Activated CD4-positive, alpha-beta T cell treated with anti-CD3 and anti-CD28 coated beads for 36 hours (primary cell): ENCODE data around the gene MIEN1. TPM values are rescaled to one million over a fixed set of nuclear protein-coding genes. Genes with fewer than 3 reads are reported as not detected.
A peak's percentile ranks its signal among the peaks of the same experiment; 100 is the strongest.

Source experiments
- ATAC-seq: fragments of 200-7000 bp; cut with Tn5 transposase; one replicate; pipeline ENCODE4 v1.10.0; 2021; ENCODE audit warnings: mild to moderate bottlenecking, moderate library complexity
- CTCF ChIA-PET: fragments of 350-600 bp; sonication (Branson Sonifier 250); formaldehyde crosslinking; loops from one replicate; lab custom pipeline; 2021; ENCODE audit warnings: antibody characterized with exemption; lab: Charles Lee
- POLR2A ChIA-PET: fragments of 350-600 bp; sonication (Branson Sonifier 250); formaldehyde crosslinking; loops from one replicate; lab custom pipeline; 2021; ENCODE audit warnings: antibody characterized with exemption, inconsistent platforms; lab: Charles Lee
- DNase-seq: peaks from one replicate; pipeline ENCODE4 v3.0.0-alpha.2; 2020
- H3K27ac Mint-ChIP-seq: one replicate; pipeline ENCODE4 v1.8.0; 2021; ENCODE audit warnings: mixed read lengths
- H3K27me3 Mint-ChIP-seq: one replicate; pipeline ENCODE4 v1.8.0; 2021; ENCODE audit warnings: mixed read lengths
- H3K36me3 Mint-ChIP-seq: one replicate; pipeline ENCODE4 v1.8.0; 2021; ENCODE audit warnings: low read depth, mixed read lengths
- H3K4me1 Mint-ChIP-seq: one replicate; pipeline ENCODE4 v1.8.0; 2021; ENCODE audit warnings: mixed read lengths
- H3K4me3 Mint-ChIP-seq: one replicate; pipeline ENCODE4 v1.8.0; 2021; ENCODE audit warnings: mild to moderate bottlenecking, moderate library complexity, mixed read lengths
- H3K9me3 Mint-ChIP-seq: one replicate; pipeline ENCODE4 v1.8.0; 2021; ENCODE audit warnings: low read depth, mixed read lengths
- intact Hi-C, 2 experiments: fragments of 100-400 bp; cut with DNase I in 1 of 2; cut with micrococcal nuclease in 1 of 2; formaldehyde crosslinking; loops; one replicate each; pipeline versions ENCODE4 v1.14.2 to v1.15.1; 2022 to 2024; cut with DNase I, micrococcal nuclease
- total RNA-seq, 2 experiments: library from RNA; stranded (reverse); gene quantifications; one replicate each; pipeline ENCODE4 v1.2.3, GENCODE V29; 2021

MIEN1 gene
- total RNA-seq, 2 experiments from 2014 or later, result 32.5 to 39.4 TPM

- Mint-ChIP-seq H3K27ac (no peak overlapping the region), H3K36me3 (peaks cover 2% of the 10 kb centered on the region), H3K27me3 (peaks cover 26% of the 10 kb centered on the region), H3K4me1 (peaks cover 3% of the 10 kb centered on the region), H3K9me3 (no peaks in the 10 kb centered on the region), H3K4me3 (no peak overlapping the region)
- ATAC-seq, result no peak
- no peak for DNase-seq
- ChIA-PET CTCF (interaction anchor here (0.9 to 2.2 kb wide), 2 partner anchors 34 to 76 kb away, joined by 3 to 6 read pairs; partner anchors contain the start of gene MIEN1), POLR2A (interaction anchor here (0.6 kb wide), 1 partner anchor 374 kb away, joined by 3 read pairs; no protein-coding TSS in a partner anchor)
- intact Hi-C loops, result no loop called here
These were observed 33.6 kb downstream of the MIEN1 start for GRCh38 chr17:39696731-39697130.

DNA sequence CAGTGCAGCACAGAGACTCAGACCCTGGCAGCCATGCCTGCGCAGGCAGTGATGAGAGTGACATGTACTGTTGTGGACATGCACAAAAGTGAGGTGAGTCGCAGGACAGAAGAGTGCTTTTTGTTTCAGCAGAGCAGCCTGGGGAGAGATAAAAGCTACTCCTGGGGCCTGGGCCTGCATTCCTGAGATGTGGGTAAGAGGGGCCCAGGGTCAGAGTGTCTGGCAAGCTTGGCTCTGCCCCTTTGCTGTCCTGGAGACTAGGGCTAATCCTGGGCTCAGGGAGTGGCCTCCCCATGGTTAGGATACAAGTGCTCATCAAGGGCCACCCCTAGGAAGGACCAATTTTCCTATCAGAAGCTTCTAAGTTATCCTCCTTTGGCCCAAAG is 35.2 kb downstream of the MIEN1 start:
- ChIA-PET CTCF (interaction anchor here (1.0 kb wide), 1 partner anchor 73 kb away, joined by 5 read pairs; no protein-coding TSS in a partner anchor), POLR2A (no interaction called here)
- no peak for ATAC-seq
- H3K4me3 Mint-ChIP-seq, result no peak overlapping the region
- H3K27me3 Mint-ChIP-seq, result peaks cover 13% of the 10 kb centered on the region
- H3K4me1 Mint-ChIP-seq, result peaks cover 3% of the 10 kb centered on the region
- no peak overlapping the region for H3K27ac Mint-ChIP-seq
- no peaks in the 10 kb centered on the region for H3K9me3 Mint-ChIP-seq
- intact Hi-C loops, result no loop called here
- DNase-seq, result no peak
- H3K36me3 Mint-ChIP-seq, result peaks cover 2% of the 10 kb centered on the region

GRCh38 chr17:39694593-39694992 is 35.7 kb downstream of the MIEN1 start:
- ATAC-seq, result no peak
- intact Hi-C loops, result no loop called here
- ChIA-PET CTCF (interaction anchor here (1.0 kb wide), 1 partner anchor 72 kb away, joined by 5 read pairs; no protein-coding TSS in a partner anchor), POLR2A (no interaction called here)
- Mint-ChIP-seq H3K9me3 (no peaks in the 10 kb centered on the region), H3K4me1 (peaks cover under 1% of the 10 kb centered on the region), H3K27ac (no peak overlapping the region), H3K36me3 (peaks cover 2% of the 10 kb centered on the region), H3K4me3 (no peak overlapping the region), H3K27me3 (peaks cover 10% of the 10 kb centered on the region)
- no peak for DNase-seq

DNA sequence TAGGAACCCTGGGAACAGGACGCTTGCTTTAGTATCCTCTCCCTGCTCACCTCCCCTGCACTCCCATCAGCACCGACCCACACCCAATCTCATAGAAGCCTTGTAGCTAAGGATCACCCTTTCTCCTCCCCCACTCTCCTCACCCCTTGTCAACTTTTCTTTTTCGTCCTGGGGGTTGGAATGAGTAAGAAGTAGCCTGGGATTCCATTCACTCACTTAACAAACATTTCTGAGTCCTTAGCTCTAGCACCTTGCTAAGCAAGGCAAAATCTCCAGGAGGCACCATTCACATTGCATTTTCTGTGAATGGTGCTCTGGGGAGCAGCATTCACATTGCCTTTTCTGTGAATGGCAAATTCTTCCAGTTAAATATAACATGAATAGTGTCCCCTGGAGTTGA is 41.4 kb downstream of the MIEN1 start:
- intact Hi-C loops, result loop anchor here (1.0 to 5.0 kb wide), 8 partner anchors 41 to 528 kb away; partner anchors contain the start of genes MIEN1 (in 2 of the 2), STARD3 (in 2 of the 2), MED1 (in 1 of the 2) and MED24 (in 1 of the 2)
- no peak for DNase-seq
- peaks cover 19% of the 10 kb centered on the region for H3K4me1 Mint-ChIP-seq
- peak overlapping the region; percentile 86 for H3K4me3 Mint-ChIP-seq
- H3K27me3 Mint-ChIP-seq, result no peaks in the 10 kb centered on the region
- ATAC-seq, result no peak
- H3K36me3 Mint-ChIP-seq, result peaks cover 3% of the 10 kb centered on the region
- H3K9me3 Mint-ChIP-seq, result no peaks in the 10 kb centered on the region
- peak overlapping the region; percentile 95 for H3K27ac Mint-ChIP-seq
- ChIA-PET CTCF (interaction anchor here (0.7 to 1.4 kb wide), 2 partner anchors 23 to 42 kb away, joined by 3 to 5 read pairs; no protein-coding TSS in a partner anchor), POLR2A (interaction anchor here (0.7 kb wide), 1 partner anchor 34 kb away, joined by 4 read pairs; no protein-coding TSS in a partner anchor)

DNA sequence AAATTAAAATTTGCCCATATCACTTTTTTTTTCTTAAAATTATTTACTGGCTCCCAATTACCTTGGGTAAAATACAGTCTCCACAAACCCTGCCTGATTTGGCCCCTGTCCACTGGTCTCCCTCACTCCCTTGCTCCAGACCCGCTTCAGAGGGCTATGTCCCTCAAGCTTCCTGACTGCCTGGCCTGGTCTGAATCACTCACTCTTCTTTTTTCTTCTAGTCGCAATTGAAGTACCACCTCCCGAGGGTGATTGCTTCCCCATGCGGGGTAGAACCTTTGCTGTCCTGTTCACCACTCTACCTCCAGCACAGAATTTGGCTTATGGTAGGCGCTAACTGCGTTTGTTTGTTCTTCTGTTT is 41.9 kb downstream of the MIEN1 start:
- DNase-seq, result no peak
- Mint-ChIP-seq H3K4me3 (peak overlapping the region; percentile 86), H3K27me3 (no peaks in the 10 kb centered on the region), H3K9me3 (no peaks in the 10 kb centered on the region), H3K36me3 (peaks cover 3% of the 10 kb centered on the region), H3K4me1 (peaks cover 19% of the 10 kb centered on the region), H3K27ac (peak overlapping the region; percentile 95)
- ChIA-PET POLR2A (interaction anchor here (0.6 kb wide), 1 partner anchor 20 kb away, joined by 12 read pairs; the partner anchor contains the start of gene PNMT), CTCF (interaction anchor here (0.7 to 1.4 kb wide), 9 partner anchors 13 to 131 kb away, joined by 3 to 5 read pairs (median 3); no protein-coding TSS in a partner anchor)
- ATAC-seq, result no peak
- intact Hi-C loops, result loop anchor here (1.0 to 5.0 kb wide), 8 partner anchors 42 to 529 kb away; partner anchors contain the start of genes MIEN1 (in 2 of the 2), STARD3 (in 2 of the 2), MED1 (in 1 of the 2) and MED24 (in 1 of the 2)

DNA sequence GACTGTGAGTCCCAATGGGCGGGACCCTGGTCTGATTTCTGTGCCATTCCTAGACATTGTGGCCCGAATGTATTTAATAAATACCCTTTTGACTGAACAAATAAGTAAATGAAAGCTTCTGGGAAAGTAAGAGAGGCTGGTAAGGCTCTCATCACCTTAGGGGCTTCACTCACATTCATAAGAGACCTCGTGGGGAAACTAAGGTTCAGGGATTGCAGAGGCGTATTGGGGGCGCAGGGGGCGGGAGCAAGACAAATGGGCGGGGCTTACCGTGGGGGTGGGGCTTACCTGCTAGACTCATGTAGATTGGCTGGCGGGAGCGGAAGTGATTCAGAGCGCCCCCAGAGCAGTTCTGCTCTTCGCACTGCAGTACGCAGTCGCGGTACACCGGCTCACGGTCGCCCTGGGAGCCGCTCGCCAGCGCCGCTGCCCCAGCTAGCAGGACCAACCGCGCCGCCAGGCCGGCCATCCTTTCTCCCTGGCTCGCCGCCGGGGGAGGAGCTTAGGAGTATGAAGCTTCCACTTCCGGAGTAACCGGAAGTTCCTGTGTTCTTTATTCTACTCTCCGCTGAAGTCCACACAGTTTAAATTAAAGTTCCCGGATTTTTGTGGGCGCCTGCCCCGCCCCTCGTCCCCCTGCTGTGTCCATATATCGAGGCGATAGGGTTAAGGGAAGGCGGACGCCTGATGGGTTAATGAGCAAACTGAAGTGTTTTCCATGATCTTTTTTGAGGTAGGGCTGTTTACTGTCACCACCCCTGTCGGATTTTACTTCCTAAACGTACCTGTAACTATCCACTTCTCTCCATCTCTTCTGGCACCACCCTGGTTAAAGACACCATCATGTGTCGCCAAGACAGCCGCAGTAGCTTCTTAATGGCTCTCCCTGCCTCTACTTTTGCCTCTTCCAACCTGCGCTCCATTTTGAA is 42.5 kb downstream of the MIEN1 start, which contains the start of gene PGAP3:
Gene PGAP3 (minus strand): TSS at position 512 of the 929 bp plus-strand sequence. CDS start 43 bp downstream, at position 469.
- POLR2A ChIA-PET, result interaction anchor here (0.6 kb wide), 2 partner anchors 19 to 601 kb away, joined by 5 to 12 read pairs; partner anchors contain the start of gene PNMT
- intact Hi-C loops, result loop anchor here (1.0 to 5.0 kb wide), 12 partner anchors 42 to 529 kb away; partner anchors contain the start of genes MIEN1 (in 2 of the 2), STARD3 (in 2 of the 2), IKZF3 (in 1 of the 2) and LRRC3C (in 1 of the 2)
- no peaks in the 10 kb centered on the region for H3K27me3 Mint-ChIP-seq
- H3K4me3 Mint-ChIP-seq, result peak within 1 kb of the TSS; percentile 86
- CTCF ChIA-PET, result interaction anchor here (0.7 to 1.4 kb wide), 10 partner anchors 12 to 132 kb away, joined by 3 to 5 read pairs (median 3); no protein-coding TSS in a partner anchor
- peak within 1 kb of the TSS; percentile 95 for H3K27ac Mint-ChIP-seq
- DNase-seq (peak; percentile 92), ATAC-seq (peak; percentile 96)
- H3K36me3 Mint-ChIP-seq, result peaks cover 5% of the 10 kb centered on the region
- peaks cover 19% of the 10 kb centered on the region for H3K4me1 Mint-ChIP-seq
- H3K9me3 Mint-ChIP-seq, result no peaks in the 10 kb centered on the region

DNA sequence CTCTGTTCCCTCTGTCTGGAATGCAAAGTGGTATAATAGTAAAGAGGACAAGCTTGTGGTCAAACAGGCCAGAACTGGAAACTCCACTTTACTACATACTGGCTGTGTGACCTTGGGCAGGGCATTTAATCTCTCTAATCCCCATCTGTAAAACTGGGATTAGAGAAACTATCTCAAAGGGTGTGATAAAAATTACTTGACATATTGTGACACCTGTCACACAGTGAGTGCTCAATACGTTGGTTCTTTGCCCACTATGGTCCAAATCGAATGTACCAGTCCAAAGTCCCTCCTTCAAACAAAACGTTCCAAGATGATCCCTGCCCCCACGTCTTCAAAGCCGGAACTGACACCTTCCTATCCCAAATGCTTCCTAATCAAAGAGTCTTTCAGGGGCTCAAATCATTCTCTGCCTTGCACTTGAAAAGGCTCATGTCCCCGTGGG is 43.2 kb downstream of the MIEN1 start:
- intact Hi-C loops, result loop anchor here (1.0 to 5.0 kb wide), 8 partner anchors 45 to 530 kb away; partner anchors contain the start of genes IKZF3 (in 1 of the 2), LRRC3C (in 1 of the 2), MED24 (in 1 of the 2) and MIEN1 (in 1 of the 2)
- peak overlapping the region; percentile 86 for H3K4me3 Mint-ChIP-seq
- peak overlapping the region; percentile 95 for H3K27ac Mint-ChIP-seq
- no peak for ATAC-seq
- peaks cover 19% of the 10 kb centered on the region for H3K4me1 Mint-ChIP-seq
- no peak for DNase-seq
- CTCF ChIA-PET, result interaction anchor here (0.6 to 0.7 kb wide), 2 partner anchors 64 to 154 kb away, joined by 3 read pairs; no protein-coding TSS in a partner anchor
- no peaks in the 10 kb centered on the region for H3K27me3 Mint-ChIP-seq
- POLR2A ChIA-PET, result no interaction called here
- peaks cover 5% of the 10 kb centered on the region for H3K36me3 Mint-ChIP-seq
- no peaks in the 10 kb centered on the region for H3K9me3 Mint-ChIP-seq

GRCh38 chr17:39684369-39685192 is 45.8 kb downstream of the MIEN1 start:
- H3K4me1 Mint-ChIP-seq, result peaks cover 34% of the 10 kb centered on the region
- peaks cover 9% of the 10 kb centered on the region for H3K36me3 Mint-ChIP-seq
- no peaks in the 10 kb centered on the region for H3K27me3 Mint-ChIP-seq
- no peak overlapping the region for H3K27ac Mint-ChIP-seq
- no peak overlapping the region for H3K4me3 Mint-ChIP-seq
- no peaks in the 10 kb centered on the region for H3K9me3 Mint-ChIP-seq
- ChIA-PET POLR2A (no interaction called here), CTCF (interaction anchor here (0.7 to 1.4 kb wide), 2 partner anchors 34 to 41 kb away, joined by 3 to 4 read pairs; no protein-coding TSS in a partner anchor)
- intact Hi-C loops, result loop anchor here (5.0 kb wide), 4 partner anchors 48 to 533 kb away; partner anchors contain the start of genes MED24 (in 1 of the 2), MIEN1 (in 1 of the 2) and WIPF2 (in 1 of the 2)
- ATAC-seq (no peak), DNase-seq (no peak)

DNA sequence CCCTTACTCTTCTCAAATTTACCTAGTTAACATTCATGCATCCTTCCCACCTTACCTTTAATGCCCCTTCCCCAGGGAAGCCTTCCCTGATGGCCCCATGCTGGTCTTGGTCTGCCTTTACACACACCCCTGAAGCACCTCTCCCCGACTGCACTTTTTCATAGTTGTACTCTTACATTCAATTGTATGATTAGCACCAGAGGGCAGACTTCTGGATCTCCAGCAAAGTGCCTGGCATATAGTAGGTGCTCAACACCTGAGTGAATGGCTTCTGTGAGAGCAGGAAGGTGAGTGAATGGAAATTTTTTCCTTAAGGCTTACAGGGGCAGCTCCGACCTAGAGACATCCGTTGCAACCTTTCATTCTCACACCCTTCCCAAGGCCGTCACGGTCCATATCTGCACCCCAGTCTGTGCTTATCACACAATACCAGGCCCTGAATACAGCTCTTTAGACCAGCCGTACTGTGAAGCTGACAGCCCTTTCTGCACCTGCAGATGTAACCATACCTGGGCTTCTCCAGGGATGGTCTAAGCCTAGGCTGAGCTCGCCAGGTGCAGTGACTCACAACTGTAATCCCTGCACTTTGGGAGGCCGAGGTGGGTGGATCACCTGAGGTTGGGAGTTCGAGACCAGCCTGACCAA is 46.9 kb downstream of the MIEN1 start:
- Mint-ChIP-seq H3K27ac (no peak overlapping the region), H3K27me3 (no peaks in the 10 kb centered on the region), H3K36me3 (peaks cover 12% of the 10 kb centered on the region), H3K4me3 (no peak overlapping the region), H3K4me1 (peaks cover 38% of the 10 kb centered on the region), H3K9me3 (no peaks in the 10 kb centered on the region)
- ChIA-PET CTCF (interaction anchor here (0.6 to 0.8 kb wide), 2 partner anchors 47 to 196 kb away, joined by 3 to 4 read pairs; no protein-coding TSS in a partner anchor), POLR2A (no interaction called here)
- DNase-seq, result no peak
- ATAC-seq, result no peak
- intact Hi-C loops, result no loop called here
